Panc1 (cell line): Measurements from ENCODE around the gene FAM83C. TPM values are rescaled to one million over a fixed set of nuclear protein-coding genes. Genes with fewer than 3 reads are reported as not detected.

Experiments used
- ATAC-seq: fragments of 200-7000 bp; cut with Tn5 transposase; 2 replicates; pipeline ENCODE4 v1.9.1; 2020; ENCODE audit warnings: mild to moderate bottlenecking, moderate library complexity
- BruUV-seq: library from RNA; stranded (reverse); fragments of 400-500 nt; replicated peaks from 2 replicates; lab custom pipeline; 2021; lab: Mats Ljungman, UMichigan
- CTCF ChIA-PET: fragments of 300-600 bp; sonication (Branson Sonifier 250); formaldehyde crosslinking; loops from one replicate; lab custom pipeline; 2022; ENCODE audit warnings: antibody characterized with exemption; lab: Charles Lee
- POLR2A ChIA-PET: fragments of 300-600 bp; sonication (Branson Sonifier 250); formaldehyde crosslinking; loops from one replicate; lab custom pipeline; 2022; ENCODE audit warnings: antibody characterized with exemption; lab: Charles Lee
- DNase-seq: peaks from one replicate; pipeline ENCODE4 v3.0.0-alpha.2; 2010; ENCODE audit warnings: low read depth, low spot score
- H3K27ac ChIP-seq: 2 replicates; pipeline ENCODE4 v1.5.1; 2011; ENCODE audit warnings: mild to moderate bottlenecking, low read length, inconsistent platforms
- H3K27me3 ChIP-seq: fragments of 200-500 bp; sonication (Bioruptor generic); 2 replicates; pipeline ENCODE4 v1.6.0; 2014; ENCODE audit warnings: low read length, inconsistent platforms; ENCODE audit not compliant: control insufficient read depth, insufficient read depth
- H3K36me3 ChIP-seq: fragments of 200-500 bp; sonication (Bioruptor generic); 2 replicates; pipeline ENCODE4 v1.5.1; 2014; ENCODE audit warnings: inconsistent platforms, mild to moderate bottlenecking, low read length, moderate library complexity; ENCODE audit not compliant: control insufficient read depth, insufficient read depth
- H3K4me1 ChIP-seq: 2 replicates; pipeline ENCODE4 v1.5.1; 2011; ENCODE audit warnings: inconsistent platforms, mild to moderate bottlenecking, low read length, moderate library complexity; ENCODE audit not compliant: control insufficient read depth, insufficient read depth
- H3K4me3 ChIP-seq, 2 experiments: 2 replicates each; pipeline ENCODE4 v1.5.1; 2011 to 2012; ENCODE audit warnings: low read depth in 2 of 2, low read length in 2 of 2, mild to moderate bottlenecking in 2 of 2, inconsistent platforms in 1 of 2, moderate library complexity in 1 of 2
- H3K9me3 ChIP-seq: fragments of 200-500 bp; sonication (Bioruptor generic); 2 replicates; pipeline ENCODE4 v1.5.1; 2014; ENCODE audit warnings: low read depth, mild to moderate bottlenecking, inconsistent platforms, low read length, moderate library complexity; ENCODE audit not compliant: control insufficient read depth, insufficient read depth
- CTCF ChIP-seq: fragments of 450-650 bp; IDR thresholded peaks from 2 replicates; pipeline ENCODE4 v1.5.1; 2017; ENCODE audit warnings: mild to moderate bottlenecking
- POLR2AphosphoS5 ChIP-seq: IDR thresholded peaks from 2 replicates; pipeline ENCODE4 v1.6.1; 2012; ENCODE audit warnings: mild to moderate bottlenecking, low read depth, low read length, moderate library complexity
- REST ChIP-seq, 2 experiments: IDR thresholded peaks; 2 replicates each; pipeline ENCODE4 v1.6.1; 2011 to 2012; ENCODE audit warnings: low read depth in 2 of 2, control low read depth in 1 of 2, low read length in 1 of 2, mild to moderate bottlenecking in 1 of 2, moderate library complexity in 1 of 2; ENCODE audit not compliant: insufficient read depth in 1 of 2
- SIN3A ChIP-seq: IDR thresholded peaks from 2 replicates; pipeline ENCODE4 v1.6.1; 2012; ENCODE audit warnings: low read depth, mild to moderate bottlenecking, low read length, moderate library complexity, borderline replicate concordance; ENCODE audit not compliant: insufficient read depth
- TCF7L2 ChIP-seq: IDR thresholded peaks from 2 replicates; pipeline ENCODE4 v1.6.1; 2011; ENCODE audit warnings: mild to moderate bottlenecking, low read depth, low read length, inconsistent platforms
- in situ Hi-C: cut with HindIII; loops from 2 replicates; pipeline ENCODE4 v1.10.0; 2016; ENCODE audit warnings: low sequenced_read_pairs, low pct_unique_long_range_greater_than_20kb
- intact Hi-C: fragments of 100-400 bp; cut with micrococcal nuclease; formaldehyde crosslinking; loops from one replicate; pipeline ENCODE4 v1.10.0; 2022; ENCODE audit not compliant: unreplicated experiment
- total RNA-seq: library from RNA; stranded (reverse); gene quantifications from one replicate; pipeline ENCODE4 v1.2.1, GENCODE V29; 2021; ENCODE audit not compliant: unreplicated experiment

Gene FAM83C
- total RNA-seq, 1 experiment from 2014 or later, result not detected

- no peak overlapping the region for H3K4me3 ChIP-seq
- in situ Hi-C loops (no loop called here), intact Hi-C loops (no loop called here)
- BruUV-seq, result no TSS peak
- no peaks in the 10 kb centered on the region for H3K27me3 ChIP-seq
- H3K27ac ChIP-seq, result peak overlapping the region; percentile 84
- no peaks in the 10 kb centered on the region for H3K9me3 ChIP-seq
- no peak for TF ChIP-seq CTCF
- POLR2A ChIA-PET, result interaction anchor here (1.0 kb wide), 1 partner anchor 15 kb away, joined by 3 read pairs; no protein-coding TSS in a partner anchor
- DNase-seq (no peak), ATAC-seq (peak; percentile 58)
- CTCF ChIA-PET, result no interaction called here
- H3K4me1 ChIP-seq, result peaks cover 35% of the 10 kb centered on the region
- H3K36me3 ChIP-seq, result no peaks in the 10 kb centered on the region
These were observed 27.1 kb upstream of the FAM83C start for GRCh38 chr20:35319192-35319870.

- Histone ChIP-seq H3K4me3 (no peak overlapping the region), H3K36me3 (no peaks in the 10 kb centered on the region), H3K4me1 (peaks cover 35% of the 10 kb centered on the region), H3K27ac (peak overlapping the region; percentile 84), H3K9me3 (no peaks in the 10 kb centered on the region), H3K27me3 (no peaks in the 10 kb centered on the region)
- no TSS peak for BruUV-seq
- intact Hi-C loops, result no loop called here
- peak; percentile 74 for ATAC-seq
- in situ Hi-C loops, result no loop called here
- DNase-seq, result peak; percentile 99
- CTCF ChIA-PET, result no interaction called here
- POLR2A ChIA-PET, result interaction anchor here (1.0 kb wide), 1 partner anchor 14 kb away, joined by 3 read pairs; no protein-coding TSS in a partner anchor
- TF ChIP-seq SIN3A, result no peak
- TF ChIP-seq POLR2AphosphoS5, result no peak
- TF ChIP-seq TCF7L2, result no peak
- TF ChIP-seq REST (IDR thresholded peaks at IDR 0.05; ENCODE audit: insufficient read depth in 1 of 2, low read depth in 2 of 2, low read length in 1 of 2), result no peak
- no peak for TF ChIP-seq CTCF
These were observed 26.4 kb upstream of the FAM83C start for GRCh38 chr20:35318502-35319157.
